NCI-H345 treated with DMSO at 0.1 percent for 48 hours (cell line): Measurements from ENCODE around the gene SNX9.

Experiments
- DNase-seq: peaks from one replicate; lab custom pipeline; 2025; ENCODE audit not compliant: unreplicated experiment; lab: John Stamatoyannopoulos, UW

SNX9 gene

GRCh38 chr6:157990321-157991066 lies 167.4 kb downstream of the SNX9 start:
- no peak for DNase-seq

- no peak for DNase-seq
These were observed 168.0 kb downstream of the SNX9 start for GRCh38 chr6:157991067-157991432.

GRCh38 chr6:157993076-157993475 lies 170.0 kb downstream of the SNX9 start:
- no peak for DNase-seq

- DNase-seq = no peak
These were observed 171.2 kb downstream of the SNX9 start for GRCh38 chr6:157994125-157994795.
